Measurements from ENCODE around the gene AGFG2. TPM values are rescaled to one million over a fixed set of nuclear protein-coding genes. Genes with fewer than 3 reads are reported as not detected.
A peak's percentile ranks its signal among the peaks of the same experiment; 100 is the strongest.

AGFG2 gene
- total and polyA plus RNA-seq, 2 of the 13 experiments (the other 11 are each of a cell fraction or from before 2014, with no cell fraction given): 125 to 132 TPM

DNA sequence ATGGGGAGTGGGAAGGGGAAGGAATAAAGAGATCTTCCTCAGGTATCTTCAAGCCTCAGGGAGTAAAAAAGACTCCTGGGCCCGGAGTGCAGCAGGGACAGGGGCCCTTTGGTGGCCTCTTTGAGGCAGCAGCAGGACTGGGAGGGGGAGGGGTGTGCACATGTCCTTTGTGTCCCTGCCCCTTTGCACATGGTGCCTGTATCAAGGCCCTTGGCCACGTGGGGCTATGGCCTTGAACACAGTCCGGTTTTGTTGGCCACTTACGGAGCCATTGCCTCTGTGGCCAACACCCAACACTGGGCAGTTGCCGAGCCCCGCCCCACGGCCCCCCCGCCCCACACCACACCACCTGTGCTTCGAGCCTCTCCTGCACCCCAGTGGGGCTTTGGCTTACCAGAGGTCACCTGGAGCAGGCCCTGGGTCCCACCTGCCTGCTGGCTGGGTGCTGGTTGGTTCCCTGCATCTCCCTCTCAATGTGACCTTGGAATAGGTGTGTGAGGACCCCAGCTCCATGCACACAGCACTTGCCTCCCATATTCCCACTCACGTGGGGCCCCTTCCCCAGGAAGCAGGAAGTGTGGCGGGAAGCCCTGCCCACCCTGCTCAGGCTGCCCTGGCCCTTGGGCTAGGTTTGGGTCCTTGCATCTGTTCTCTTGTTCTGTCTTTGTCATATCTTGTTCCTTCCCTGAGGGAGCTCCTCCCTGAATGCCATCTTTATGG, 29.3 kb downstream of the AGFG2 start (continued):
- TF ChIP-seq CREB1 (IDR thresholded peaks at IDR 0.05) (no peak), CREB1 (CRISPR knock-in tag; IDR thresholded peaks at IDR 0.05) (no peak), FOXM1 (CRISPR knock-in tag; IDR thresholded peaks at IDR 0.05) (no peak), REXO4 (CRISPR knock-in tag; IDR thresholded peaks at IDR 0.05; ENCODE audit: borderline replicate concordance) (0 out of 2 replicates have a peak, but pooled peaks have one; percentile 57), CBFB (CRISPR knock-in tag; IDR thresholded peaks at IDR 0.05) (peak; percentile 83; the same call in 1 of the 2 replicates), PAX8 (CRISPR knock-in tag; IDR thresholded peaks at IDR 0.05; ENCODE audit: borderline replicate concordance) (no peak; the same call in 1 of the 2 replicates), ZNF224 (CRISPR knock-in tag; IDR thresholded peaks at IDR 0.05) (no peak), TGIF2 (CRISPR knock-in tag; IDR thresholded peaks at IDR 0.05) (peak; percentile 86), HMG20A (CRISPR knock-in tag; IDR thresholded peaks at IDR 0.05; ENCODE audit: borderline replicate concordance) (peak; percentile 32; the same call in 1 of the 2 replicates), ZMYM3 (CRISPR knock-in tag; IDR thresholded peaks at IDR 0.05) (no peak; the same call in 1 of the 2 replicates), ZNF546 (CRISPR knock-in tag; conservative IDR thresholded peaks at IDR 0.05) (peak; percentile 59; the same call in 1 of the 2 replicates), CHD4 (IDR thresholded peaks at IDR 0.05; ENCODE audit: borderline replicate concordance, low read length) (no peak; the same call in 1 of the 2 replicates), CBX5 (CRISPR knock-in tag; IDR thresholded peaks at IDR 0.05; ENCODE audit: borderline replicate concordance) (peak; percentile 81; the same call in 1 of the 2 replicates), PCBP1 (IDR thresholded peaks at IDR 0.05; ENCODE audit: borderline replicate concordance, low read depth, low read length) (peak; percentile 93), HDAC1 (CRISPR knock-in tag; IDR thresholded peaks at IDR 0.05) (peak; percentile 47; the same call in 1 of the 2 replicates), ZMYM4 (CRISPR knock-in tag; IDR thresholded peaks at IDR 0.05) (peak; percentile 73), ZNF724P (CRISPR knock-in tag; IDR thresholded peaks at IDR 0.05; ENCODE audit: borderline replicate concordance) (peak; percentile 81), ZNF577 (CRISPR knock-in tag; IDR thresholded peaks at IDR 0.05; ENCODE audit: borderline replicate concordance, low read depth) (no peak)
- TF ChIP-seq, protein P1, sequence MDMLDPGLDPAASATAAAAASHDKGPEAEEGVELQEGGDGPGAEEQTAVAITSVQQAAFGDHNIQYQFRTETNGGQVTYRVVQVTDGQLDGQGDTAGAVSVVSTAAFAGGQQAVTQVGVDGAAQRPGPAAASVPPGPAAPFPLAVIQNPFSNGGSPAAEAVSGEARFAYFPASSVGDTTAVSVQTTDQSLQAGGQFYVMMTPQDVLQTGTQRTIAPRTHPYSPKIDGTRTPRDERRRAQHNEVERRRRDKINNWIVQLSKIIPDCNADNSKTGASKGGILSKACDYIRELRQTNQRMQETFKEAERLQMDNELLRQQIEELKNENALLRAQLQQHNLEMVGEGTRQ (IDR thresholded peaks at IDR 0.05; ENCODE audit: low read depth, low read length): peak; percentile 90
- TF ChIP-seq, protein P1 (CRISPR knock-in tag; IDR thresholded peaks at IDR 0.05; ENCODE audit: borderline replicate concordance): peak; percentile 88; the same call in 1 of the 2 replicates
- TF ChIP-seq, protein P2, sequence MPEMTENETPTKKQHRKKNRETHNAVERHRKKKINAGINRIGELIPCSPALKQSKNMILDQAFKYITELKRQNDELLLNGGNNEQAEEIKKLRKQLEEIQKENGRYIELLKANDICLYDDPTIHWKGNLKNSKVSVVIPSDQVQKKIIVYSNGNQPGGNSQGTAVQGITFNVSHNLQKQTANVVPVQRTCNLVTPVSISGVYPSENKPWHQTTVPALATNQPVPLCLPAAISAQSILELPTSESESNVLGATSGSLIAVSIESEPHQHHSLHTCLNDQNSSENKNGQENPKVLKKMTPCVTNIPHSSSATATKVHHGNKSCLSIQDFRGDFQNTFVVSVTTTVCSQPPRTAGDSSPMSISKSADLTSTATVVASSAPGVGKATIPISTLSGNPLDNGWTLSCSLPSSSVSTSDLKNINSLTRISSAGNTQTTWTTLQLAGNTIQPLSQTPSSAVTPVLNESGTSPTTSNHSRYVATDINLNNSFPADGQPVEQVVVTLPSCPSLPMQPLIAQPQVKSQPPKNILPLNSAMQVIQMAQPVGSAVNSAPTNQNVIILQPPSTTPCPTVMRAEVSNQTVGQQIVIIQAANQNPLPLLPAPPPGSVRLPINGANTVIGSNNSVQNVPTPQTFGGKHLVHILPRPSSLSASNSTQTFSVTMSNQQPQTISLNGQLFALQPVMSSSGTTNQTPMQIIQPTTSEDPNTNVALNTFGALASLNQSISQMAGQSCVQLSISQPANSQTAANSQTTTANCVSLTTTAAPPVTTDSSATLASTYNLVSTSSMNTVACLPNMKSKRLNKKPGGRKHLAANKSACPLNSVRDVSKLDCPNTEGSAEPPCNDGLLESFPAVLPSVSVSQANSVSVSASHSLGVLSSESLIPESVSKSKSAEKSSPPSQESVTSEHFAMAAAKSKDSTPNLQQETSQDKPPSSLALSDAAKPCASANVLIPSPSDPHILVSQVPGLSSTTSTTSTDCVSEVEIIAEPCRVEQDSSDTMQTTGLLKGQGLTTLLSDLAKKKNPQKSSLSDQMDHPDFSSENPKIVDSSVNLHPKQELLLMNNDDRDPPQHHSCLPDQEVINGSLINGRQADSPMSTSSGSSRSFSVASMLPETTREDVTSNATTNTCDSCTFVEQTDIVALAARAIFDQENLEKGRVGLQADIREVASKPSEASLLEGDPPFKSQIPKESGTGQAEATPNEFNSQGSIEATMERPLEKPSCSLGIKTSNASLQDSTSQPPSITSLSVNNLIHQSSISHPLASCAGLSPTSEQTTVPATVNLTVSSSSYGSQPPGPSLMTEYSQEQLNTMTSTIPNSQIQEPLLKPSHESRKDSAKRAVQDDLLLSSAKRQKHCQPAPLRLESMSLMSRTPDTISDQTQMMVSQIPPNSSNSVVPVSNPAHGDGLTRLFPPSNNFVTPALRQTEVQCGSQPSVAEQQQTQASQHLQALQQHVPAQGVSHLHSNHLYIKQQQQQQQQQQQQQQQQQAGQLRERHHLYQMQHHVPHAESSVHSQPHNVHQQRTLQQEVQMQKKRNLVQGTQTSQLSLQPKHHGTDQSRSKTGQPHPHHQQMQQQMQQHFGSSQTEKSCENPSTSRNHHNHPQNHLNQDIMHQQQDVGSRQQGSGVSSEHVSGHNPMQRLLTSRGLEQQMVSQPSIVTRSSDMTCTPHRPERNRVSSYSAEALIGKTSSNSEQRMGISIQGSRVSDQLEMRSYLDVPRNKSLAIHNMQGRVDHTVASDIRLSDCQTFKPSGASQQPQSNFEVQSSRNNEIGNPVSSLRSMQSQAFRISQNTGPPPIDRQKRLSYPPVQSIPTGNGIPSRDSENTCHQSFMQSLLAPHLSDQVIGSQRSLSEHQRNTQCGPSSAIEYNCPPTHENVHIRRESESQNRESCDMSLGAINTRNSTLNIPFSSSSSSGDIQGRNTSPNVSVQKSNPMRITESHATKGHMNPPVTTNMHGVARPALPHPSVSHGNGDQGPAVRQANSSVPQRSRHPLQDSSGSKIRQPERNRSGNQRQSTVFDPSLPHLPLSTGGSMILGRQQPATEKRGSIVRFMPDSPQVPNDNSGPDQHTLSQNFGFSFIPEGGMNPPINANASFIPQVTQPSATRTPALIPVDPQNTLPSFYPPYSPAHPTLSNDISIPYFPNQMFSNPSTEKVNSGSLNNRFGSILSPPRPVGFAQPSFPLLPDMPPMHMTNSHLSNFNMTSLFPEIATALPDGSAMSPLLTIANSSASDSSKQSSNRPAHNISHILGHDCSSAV (CRISPR knock-in tag; IDR thresholded peaks at IDR 0.05; ENCODE audit: borderline replicate concordance): no peak; the same call in 1 of the 2 replicates
